A673 (cell line): ENCODE data around the gene PLEKHG2. TPM values are rescaled to one million over a fixed set of nuclear protein-coding genes. Genes with fewer than 3 reads are reported as not detected.

Experiments used
- BruUV-seq: library from RNA; stranded (reverse); fragments of 400-500 nt; replicated peaks from 2 replicates; lab custom pipeline; 2021; lab: Mats Ljungman, UMichigan
- CTCF ChIA-PET: fragments of 300-600 bp; sonication (Branson Sonifier 250); formaldehyde crosslinking; loops from one replicate; lab custom pipeline; 2022; ENCODE audit warnings: antibody characterized with exemption; lab: Charles Lee
- POLR2A ChIA-PET: fragments of 300-600 bp; sonication (Branson Sonifier 250); formaldehyde crosslinking; loops from one replicate; lab custom pipeline; 2022; ENCODE audit warnings: antibody characterized with exemption; ENCODE audit not compliant: low non-redundant PET; lab: Charles Lee
- DNase-seq: peaks from one replicate; pipeline ENCODE4 v3.0.0-alpha.2; 2015; ENCODE audit warnings: low spot score
- H3K27ac ChIP-seq: fragments of 200-600 bp; sonication (generic); 2 replicates; pipeline ENCODE4 v1.5.1; 2016; ENCODE audit warnings: mixed run types, low read depth, mild to moderate bottlenecking, mixed read lengths, antibody characterized with exemption, low read length; ENCODE audit not compliant: poor library complexity, severe bottlenecking
- H3K27me3 ChIP-seq: fragments of 200-600 bp; sonication (generic); replicated peaks from 2 replicates; pipeline ENCODE4 v1.6.1; 2017; ENCODE audit warnings: mixed run types, low read depth, mild to moderate bottlenecking, mixed read lengths, antibody characterized with exemption, low read length; ENCODE audit not compliant: insufficient read depth, poor library complexity
- H3K36me3 ChIP-seq: fragments of 200-600 bp; sonication (generic); 2 replicates; pipeline ENCODE4 v1.6.1; 2016; ENCODE audit warnings: mixed run types, mild to moderate bottlenecking, mixed read lengths, antibody characterized with exemption, low read length; ENCODE audit not compliant: insufficient read depth, poor library complexity, severe bottlenecking
- H3K4me1 ChIP-seq: fragments of 200-600 bp; sonication (generic); 2 replicates; pipeline ENCODE4 v1.6.1; 2017; ENCODE audit warnings: mixed run types, mild to moderate bottlenecking, mixed read lengths, antibody characterized with exemption, low read length; ENCODE audit not compliant: insufficient read depth, poor library complexity, severe bottlenecking
- H3K4me3 ChIP-seq: fragments of 200-600 bp; sonication (generic); 2 replicates; pipeline ENCODE4 v1.5.1; 2016; ENCODE audit warnings: low read depth, mixed run types, mild to moderate bottlenecking, mixed read lengths, low read length; ENCODE audit not compliant: poor library complexity, severe bottlenecking
- H3K9me3 ChIP-seq: fragments of 200-600 bp; sonication (generic); 2 replicates; pipeline ENCODE4 v1.6.1; 2016; ENCODE audit warnings: mixed run types, low read depth, mild to moderate bottlenecking, mixed read lengths, antibody characterized with exemption, low read length; ENCODE audit not compliant: poor library complexity, severe bottlenecking
- EZH2 ChIP-seq: fragments of 200-600 bp; sonication (generic); IDR thresholded peaks from 2 replicates; pipeline ENCODE4 v1.6.1; 2017; ENCODE audit warnings: borderline replicate concordance, low read depth, mild to moderate bottlenecking, mixed read lengths, antibody characterized with exemption, low read length; ENCODE audit not compliant: poor library complexity, severe bottlenecking
- intact Hi-C: fragments of 100-400 bp; cut with micrococcal nuclease; formaldehyde crosslinking; loops from one replicate; pipeline ENCODE4 v1.10.0; 2022; ENCODE audit not compliant: unreplicated experiment
- total RNA-seq: library from RNA; stranded (reverse); gene quantifications from 2 replicates; pipeline ENCODE4 v1.2.3, GENCODE V29; 2021
- TF ChIP-seq, protein P1 (sequence below): fragments of 300-800, 200-600 bp; sonication (generic); conservative IDR thresholded peaks from 2 replicates; pipeline ENCODE4 v1.5.1; 2017; ENCODE audit warnings: low read depth, mild to moderate bottlenecking, antibody characterized with exemption, low read length, moderate library complexity, mixed read lengths

PLEKHG2 gene
- total RNA-seq, 1 experiment from 2014 or later, result 99.4 TPM

DNA sequence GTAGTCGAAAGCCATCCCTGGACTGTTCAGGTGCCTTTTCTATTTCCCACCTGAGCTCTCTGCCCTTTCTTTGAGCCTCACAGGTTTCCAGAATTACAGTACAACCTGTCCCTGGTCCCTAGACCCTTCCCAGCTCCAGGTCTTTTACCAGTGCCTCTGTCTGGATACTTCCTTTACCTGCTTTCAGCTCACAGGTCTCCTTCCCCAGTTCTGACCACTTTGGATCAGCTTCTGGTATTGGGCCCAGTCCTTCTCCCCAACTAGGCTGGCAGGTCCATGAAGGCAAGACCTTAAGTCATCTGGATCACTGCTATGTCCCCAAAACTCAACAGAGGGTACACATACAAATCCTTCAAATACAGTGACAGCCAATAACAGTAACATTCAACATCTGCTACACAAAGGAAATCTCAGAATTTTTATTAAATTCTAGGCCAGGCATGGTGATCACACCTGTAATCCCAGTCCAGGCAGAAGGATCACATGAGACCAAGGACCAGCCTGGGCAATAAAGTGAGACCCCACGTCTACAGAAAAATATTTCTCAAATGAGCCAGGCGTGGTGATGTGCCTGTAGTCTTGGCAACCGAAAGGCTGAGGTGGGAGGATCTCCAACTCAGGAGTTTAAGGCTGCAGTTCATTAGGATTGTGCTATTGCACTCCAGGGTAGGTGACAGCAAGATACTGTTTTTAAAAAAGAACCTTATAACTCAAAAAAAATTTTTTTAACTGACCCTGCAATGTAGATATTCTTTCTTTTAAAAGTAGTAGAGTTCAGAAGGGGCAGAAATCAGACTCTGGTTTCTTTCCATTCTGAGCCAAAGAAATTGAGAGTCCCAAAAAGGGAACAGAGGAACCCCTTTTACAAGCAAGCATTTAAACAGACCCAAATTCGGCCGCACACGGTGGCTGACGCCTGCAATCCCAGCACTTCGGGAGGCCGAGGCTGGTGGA, 21.9 kb downstream of the PLEKHG2 start:
- H3K27ac ChIP-seq, result peak overlapping the region; percentile 97
- POLR2A ChIA-PET, result interaction anchor here (1.6 kb wide), 1 partner anchor 11 kb away, joined by 9 read pairs; the partner anchor contains the start of gene SUPT5H
- H3K36me3 ChIP-seq, result peaks cover 34% of the 10 kb centered on the region
- no peaks in the 10 kb centered on the region for H3K27me3 ChIP-seq
- no peaks in the 10 kb centered on the region for H3K9me3 ChIP-seq
- H3K4me1 ChIP-seq, result peaks cover 12% of the 10 kb centered on the region
- BruUV-seq, result no TSS peak
- intact Hi-C loops, result no loop called here
- CTCF ChIA-PET, result no interaction called here
- no peak for DNase-seq
- no peak for TF ChIP-seq EZH2
- TF ChIP-seq, protein P1, sequence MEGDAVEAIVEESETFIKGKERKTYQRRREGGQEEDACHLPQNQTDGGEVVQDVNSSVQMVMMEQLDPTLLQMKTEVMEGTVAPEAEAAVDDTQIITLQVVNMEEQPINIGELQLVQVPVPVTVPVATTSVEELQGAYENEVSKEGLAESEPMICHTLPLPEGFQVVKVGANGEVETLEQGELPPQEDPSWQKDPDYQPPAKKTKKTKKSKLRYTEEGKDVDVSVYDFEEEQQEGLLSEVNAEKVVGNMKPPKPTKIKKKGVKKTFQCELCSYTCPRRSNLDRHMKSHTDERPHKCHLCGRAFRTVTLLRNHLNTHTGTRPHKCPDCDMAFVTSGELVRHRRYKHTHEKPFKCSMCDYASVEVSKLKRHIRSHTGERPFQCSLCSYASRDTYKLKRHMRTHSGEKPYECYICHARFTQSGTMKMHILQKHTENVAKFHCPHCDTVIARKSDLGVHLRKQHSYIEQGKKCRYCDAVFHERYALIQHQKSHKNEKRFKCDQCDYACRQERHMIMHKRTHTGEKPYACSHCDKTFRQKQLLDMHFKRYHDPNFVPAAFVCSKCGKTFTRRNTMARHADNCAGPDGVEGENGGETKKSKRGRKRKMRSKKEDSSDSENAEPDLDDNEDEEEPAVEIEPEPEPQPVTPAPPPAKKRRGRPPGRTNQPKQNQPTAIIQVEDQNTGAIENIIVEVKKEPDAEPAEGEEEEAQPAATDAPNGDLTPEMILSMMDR, result no peak
- H3K4me3 ChIP-seq, result peak overlapping the region; percentile 100

GRCh38 chr19:39435499-39436349, 23.3 kb downstream of the PLEKHG2 start, which contains the start of gene RPS16:
RPS16 (minus strand) TSS chr19:39435949; CDS start chr19:39435895, 54 bp downstream.
- peaks cover 12% of the 10 kb centered on the region for H3K4me1 ChIP-seq
- intact Hi-C loops, result no loop called here
- H3K9me3 ChIP-seq, result no peaks in the 10 kb centered on the region
- H3K27ac ChIP-seq, result peak within 1 kb of the TSS; percentile 97
- ChIA-PET CTCF (interaction anchor here (0.5 to 0.8 kb wide), 3 partner anchors 21 to 94 kb away, joined by 3 to 6 read pairs (median 4); partner anchors contain the start of genes PLEKHG2 and SAMD4B), POLR2A (interaction anchor here (0.6 to 1.6 kb wide), 12 partner anchors 9 to 1153 kb away, joined by 3 to 10 read pairs (median 6); partner anchors contain the start of genes MED29, PAF1 and SUPT5H)
- no peaks in the 10 kb centered on the region for H3K27me3 ChIP-seq
- H3K4me3 ChIP-seq, result peak within 1 kb of the TSS; percentile 100
- no peak for TF ChIP-seq EZH2
- TF ChIP-seq, protein P1, result no peak
- peak; percentile 99 for DNase-seq
- peaks cover 34% of the 10 kb centered on the region for H3K36me3 ChIP-seq
- no TSS peak for BruUV-seq

GRCh38 chr19:39436350-39436716, 23.9 kb downstream of the PLEKHG2 start:
- H3K27me3 ChIP-seq, result no peaks in the 10 kb centered on the region
- peak overlapping the region; percentile 100 for H3K4me3 ChIP-seq
- no peaks in the 10 kb centered on the region for H3K9me3 ChIP-seq
- H3K4me1 ChIP-seq, result peaks cover 12% of the 10 kb centered on the region
- BruUV-seq, result TSS peak; percentile 99
- H3K36me3 ChIP-seq, result peaks cover 32% of the 10 kb centered on the region
- no peak for TF ChIP-seq EZH2
- TF ChIP-seq, protein P1, result no peak
- no peak for DNase-seq
- H3K27ac ChIP-seq, result peak overlapping the region; percentile 97
- intact Hi-C loops, result no loop called here
- CTCF ChIA-PET, result interaction anchor here (0.5 to 0.8 kb wide), 2 partner anchors 24 to 94 kb away, joined by 4 to 6 read pairs; partner anchors contain the start of genes PLEKHG2 and SAMD4B
- POLR2A ChIA-PET, result interaction anchor here (0.6 to 1.6 kb wide), 12 partner anchors 9 to 1152 kb away, joined by 3 to 10 read pairs (median 6); partner anchors contain the start of genes MED29, PAF1 and SUPT5H
